Measurements from ENCODE around the gene SRGAP2B.
"Not testable (repeated sequence)": the region's sequence is repeated elsewhere in the genome, so short reads cannot be mapped to it uniquely, and the experiment has no call there.

GRCh38 chr1:144941710-144942109 is 153.4 kb downstream of the SRGAP2B start:
- TF ChIP-seq CTCF (IDR thresholded peaks at IDR 0.05); POLR2AphosphoS5 (IDR thresholded peaks at IDR 0.05); POLR2A (IDR thresholded peaks at IDR 0.05; ENCODE audit: low read depth); EP300 (IDR thresholded peaks at IDR 0.05): not testable (repeated sequence)

All from esophagus muscularis mucosa (tissue), 4 donors.